Liver (tissue), 3 donors: Measurements from ENCODE around the gene VEGFB.

ENCODE experiments used
- CTCF ChIP-seq: fragments of 150-350 bp; IDR thresholded peaks from 2 replicates; pipeline ENCODE4 v1.5.1; 2017; ENCODE audit warnings: improper control_type of control experiment, low read depth, low read length; ENCODE audit not compliant: missing input control
- GABPA ChIP-seq, 2 donors: IDR thresholded peaks in 1 of 2; conservative IDR thresholded peaks in 1 of 2; 2 replicates each; pipeline ENCODE4 v1.6.1; 2016; ENCODE audit warnings: antibody characterized with exemption in 2 of 2, mild to moderate bottlenecking in 1 of 2, moderate library complexity in 1 of 2
- JUND ChIP-seq, 2 donors: IDR thresholded peaks; 2 replicates each; pipeline ENCODE4 v1.6.1; 2016; ENCODE audit warnings: antibody characterized with exemption in 2 of 2
- RAD21 ChIP-seq, 2 donors: IDR thresholded peaks; 2 replicates each; pipeline ENCODE4 v1.6.1; 2016; ENCODE audit warnings: antibody characterized with exemption in 2 of 2, mild to moderate bottlenecking in 2 of 2
- RXRA ChIP-seq, 2 donors: IDR thresholded peaks; 2 replicates each; pipeline ENCODE4 v1.6.1; 2017 to 2018; ENCODE audit warnings: antibody characterized with exemption in 2 of 2, mild to moderate bottlenecking in 1 of 2
- TAF1 ChIP-seq: conservative IDR thresholded peaks from 2 replicates; pipeline ENCODE4 v1.6.1; 2016; ENCODE audit warnings: antibody characterized with exemption, mild to moderate bottlenecking
- TF ChIP-seq, protein P1 (sequence below): IDR thresholded peaks from 2 replicates; pipeline ENCODE4 v1.6.1; 2016; ENCODE audit warnings: antibody characterized with exemption
- TF ChIP-seq, protein P2 (sequence below): IDR thresholded peaks from 2 replicates; pipeline ENCODE4 v1.6.1; 2016; ENCODE audit warnings: antibody characterized with exemption, mild to moderate bottlenecking
- TF ChIP-seq, protein P3 (sequence below): IDR thresholded peaks from 2 replicates; pipeline ENCODE4 v1.6.1; 2016; ENCODE audit warnings: antibody characterized with exemption
- donor health status: healthy.
- donor health status: healthy.

- no peak for TF ChIP-seq CTCF
- no peak for TF ChIP-seq GABPA (IDR thresholded peaks at IDR 0.05 in 1 of 2, conservative IDR thresholded peaks at IDR 0.05 in 1 of 2)
- TF ChIP-seq TAF1: no peak
- no peak for TF ChIP-seq RXRA (IDR thresholded peaks at IDR 0.05)
- TF ChIP-seq RAD21 (IDR thresholded peaks at IDR 0.05): no peak
- TF ChIP-seq, protein P1, sequence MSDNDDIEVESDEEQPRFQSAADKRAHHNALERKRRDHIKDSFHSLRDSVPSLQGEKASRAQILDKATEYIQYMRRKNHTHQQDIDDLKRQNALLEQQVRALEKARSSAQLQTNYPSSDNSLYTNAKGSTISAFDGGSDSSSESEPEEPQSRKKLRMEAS: no peak
- TF ChIP-seq, protein P2, sequence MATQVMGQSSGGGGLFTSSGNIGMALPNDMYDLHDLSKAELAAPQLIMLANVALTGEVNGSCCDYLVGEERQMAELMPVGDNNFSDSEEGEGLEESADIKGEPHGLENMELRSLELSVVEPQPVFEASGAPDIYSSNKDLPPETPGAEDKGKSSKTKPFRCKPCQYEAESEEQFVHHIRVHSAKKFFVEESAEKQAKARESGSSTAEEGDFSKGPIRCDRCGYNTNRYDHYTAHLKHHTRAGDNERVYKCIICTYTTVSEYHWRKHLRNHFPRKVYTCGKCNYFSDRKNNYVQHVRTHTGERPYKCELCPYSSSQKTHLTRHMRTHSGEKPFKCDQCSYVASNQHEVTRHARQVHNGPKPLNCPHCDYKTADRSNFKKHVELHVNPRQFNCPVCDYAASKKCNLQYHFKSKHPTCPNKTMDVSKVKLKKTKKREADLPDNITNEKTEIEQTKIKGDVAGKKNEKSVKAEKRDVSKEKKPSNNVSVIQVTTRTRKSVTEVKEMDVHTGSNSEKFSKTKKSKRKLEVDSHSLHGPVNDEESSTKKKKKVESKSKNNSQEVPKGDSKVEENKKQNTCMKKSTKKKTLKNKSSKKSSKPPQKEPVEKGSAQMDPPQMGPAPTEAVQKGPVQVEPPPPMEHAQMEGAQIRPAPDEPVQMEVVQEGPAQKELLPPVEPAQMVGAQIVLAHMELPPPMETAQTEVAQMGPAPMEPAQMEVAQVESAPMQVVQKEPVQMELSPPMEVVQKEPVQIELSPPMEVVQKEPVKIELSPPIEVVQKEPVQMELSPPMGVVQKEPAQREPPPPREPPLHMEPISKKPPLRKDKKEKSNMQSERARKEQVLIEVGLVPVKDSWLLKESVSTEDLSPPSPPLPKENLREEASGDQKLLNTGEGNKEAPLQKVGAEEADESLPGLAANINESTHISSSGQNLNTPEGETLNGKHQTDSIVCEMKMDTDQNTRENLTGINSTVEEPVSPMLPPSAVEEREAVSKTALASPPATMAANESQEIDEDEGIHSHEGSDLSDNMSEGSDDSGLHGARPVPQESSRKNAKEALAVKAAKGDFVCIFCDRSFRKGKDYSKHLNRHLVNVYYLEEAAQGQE: no peak
- no peak for TF ChIP-seq JUND (IDR thresholded peaks at IDR 0.05)
- TF ChIP-seq, protein P3, sequence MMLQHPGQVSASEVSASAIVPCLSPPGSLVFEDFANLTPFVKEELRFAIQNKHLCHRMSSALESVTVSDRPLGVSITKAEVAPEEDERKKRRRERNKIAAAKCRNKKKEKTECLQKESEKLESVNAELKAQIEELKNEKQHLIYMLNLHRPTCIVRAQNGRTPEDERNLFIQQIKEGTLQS: no peak
These were observed 25.8 kb downstream of the VEGFB start for GRCh38 chr11:64260147-64260708.
